Vein endothelial cell (primary cell): ENCODE results near the gene EIF4E2. TPM values are rescaled to one million over a fixed set of nuclear protein-coding genes. Genes with fewer than 3 reads are reported as not detected.

ENCODE experiments used
- total RNA-seq: library from RNA; depleted of rRNA; stranded (reverse); fragments of >200 nt; gene quantifications from 2 replicates; pipeline ENCODE4 v1.2.3, GENCODE V29; 2012

The EIF4E2 gene, protein sequence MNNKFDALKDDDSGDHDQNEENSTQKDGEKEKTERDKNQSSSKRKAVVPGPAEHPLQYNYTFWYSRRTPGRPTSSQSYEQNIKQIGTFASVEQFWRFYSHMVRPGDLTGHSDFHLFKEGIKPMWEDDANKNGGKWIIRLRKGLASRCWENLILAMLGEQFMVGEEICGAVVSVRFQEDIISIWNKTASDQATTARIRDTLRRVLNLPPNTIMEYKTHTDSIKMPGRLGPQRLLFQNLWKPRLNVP
- total RNA-seq = 97.3 and 100 TPM in 2 replicates

DNA sequence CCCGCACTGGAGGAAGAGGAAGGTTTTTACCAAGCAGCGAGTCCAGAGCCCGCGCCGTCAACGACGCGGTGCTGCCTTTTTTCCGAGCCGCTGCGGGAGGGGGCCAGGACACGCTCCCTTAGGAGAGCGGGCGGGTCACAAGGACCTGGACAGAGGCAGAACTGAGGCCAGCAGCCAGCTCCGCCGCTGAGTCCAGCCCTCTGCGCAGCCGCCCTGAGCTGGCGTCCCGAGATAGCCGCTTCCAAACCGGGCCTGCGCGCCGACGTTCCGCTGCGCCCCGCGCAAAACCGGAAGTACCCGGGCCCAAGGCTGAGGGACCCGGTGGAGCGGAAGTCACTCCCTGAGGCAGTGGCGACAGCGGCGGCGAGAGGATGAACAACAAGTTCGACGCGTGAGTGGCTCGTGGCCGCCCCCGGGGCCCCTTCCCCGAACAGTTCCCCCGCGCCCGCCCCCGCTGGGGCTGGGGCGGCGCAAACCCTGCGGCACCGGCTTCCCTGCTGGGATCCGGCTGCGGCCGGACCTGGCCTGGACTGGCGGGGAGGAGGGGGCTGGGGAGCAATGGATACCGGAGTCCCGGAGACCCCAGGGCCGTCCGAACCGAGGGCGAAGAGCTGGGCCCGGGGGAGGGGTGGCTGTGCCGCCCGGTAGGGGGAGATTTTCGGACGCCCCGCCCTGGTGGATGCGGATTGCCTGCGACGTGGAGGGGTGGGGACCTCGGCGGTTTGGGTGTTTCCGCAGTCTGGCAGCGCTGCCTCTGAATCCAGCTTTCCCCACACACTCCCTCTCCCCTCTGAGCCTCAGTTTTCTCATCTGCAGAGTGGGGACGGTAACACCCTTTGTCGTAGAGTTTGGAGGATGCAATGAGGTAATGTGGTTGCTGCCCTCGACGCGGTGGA, at the start of gene EIF4E2, which contains the start of gene TIGD1:
EIF4E2 (plus strand) TSS at position 336 of the 896 bp plus-strand sequence; CDS start at position 372, 36 bp downstream.
TIGD1 (minus strand) TSS at position 204 of the 896 bp plus-strand sequence. CDS start 675 bp downstream, outside the sequence.

DNA sequence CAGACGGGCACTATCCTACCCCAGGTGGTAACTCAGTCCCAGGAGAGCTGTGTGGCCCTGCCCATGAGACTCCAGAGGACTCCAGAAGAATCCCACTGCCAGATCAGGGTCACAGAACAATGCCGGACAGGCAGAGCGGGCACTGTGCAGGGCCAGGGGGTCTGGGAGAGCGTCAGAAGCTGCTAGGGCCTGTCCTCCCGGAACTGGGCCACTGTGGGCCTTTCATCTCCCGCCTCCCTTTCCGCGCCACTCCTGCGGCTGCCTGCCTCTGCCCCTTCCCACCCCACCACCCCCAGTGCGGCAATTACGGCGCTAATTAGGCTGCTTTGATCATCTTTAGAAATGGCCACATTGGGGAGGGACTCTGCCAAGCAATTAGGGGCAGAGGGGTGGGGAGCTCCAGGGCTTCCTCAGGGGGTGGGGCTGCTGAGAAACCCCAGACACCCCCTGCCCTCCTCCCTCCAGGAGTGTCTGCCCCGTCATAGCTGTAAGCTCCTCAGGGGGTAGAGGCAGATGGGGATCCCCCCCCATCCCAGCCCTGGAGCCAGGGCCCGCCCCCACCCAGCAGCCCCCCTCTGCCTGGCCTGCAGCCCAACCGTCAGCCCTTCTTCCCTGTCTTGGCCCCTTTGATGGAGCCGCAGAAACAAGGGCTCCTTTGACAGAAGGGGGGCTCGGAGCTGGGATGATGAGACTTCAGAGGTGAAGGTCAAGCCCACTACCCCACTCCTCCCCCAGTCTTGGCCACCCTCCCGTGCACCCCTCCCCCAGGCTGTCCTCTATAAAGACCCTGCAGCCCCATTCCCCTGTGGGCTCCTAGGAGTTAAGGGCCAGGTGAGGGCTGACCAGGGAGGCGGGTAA, 30.7 kb upstream of the EIF4E2 start, which contains the start of gene PRSS56:
PRSS56 (plus strand) TSS at position 808 of the 858 bp plus-strand sequence. CDS start 211 bp downstream, outside the sequence.

DNA sequence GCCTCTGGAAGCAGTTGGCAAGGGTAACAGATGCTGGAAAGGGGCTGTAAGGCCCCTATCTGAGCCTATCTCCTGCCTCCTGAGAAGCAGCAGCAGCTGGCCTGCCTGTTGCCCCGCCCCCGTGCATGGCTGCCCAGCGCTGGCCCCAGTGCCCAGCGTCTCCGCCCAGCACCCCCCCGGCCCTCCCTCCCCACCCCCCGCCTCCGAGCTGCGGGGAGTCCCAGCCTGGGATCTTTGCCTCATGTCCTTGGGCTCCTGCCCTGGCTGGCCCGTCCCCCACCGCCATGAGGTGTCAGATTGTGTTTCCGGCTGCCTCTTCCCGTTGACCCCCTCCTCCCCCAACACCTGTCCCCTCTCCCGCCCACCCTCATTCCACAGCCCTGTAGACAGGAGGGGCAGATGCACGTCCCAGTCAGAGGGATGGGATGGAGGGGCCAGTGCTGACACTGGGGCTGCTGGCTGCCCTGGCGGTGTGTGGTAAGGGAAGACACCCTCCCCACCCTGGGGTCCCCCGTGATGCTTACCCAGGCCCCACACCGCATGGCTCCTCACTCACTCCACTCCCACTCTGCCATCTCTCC, 24.6 kb upstream of the EIF4E2 start, which contains the start of gene CHRND:
CHRND (plus strand) TSS at position 370 of the 581 bp plus-strand sequence; CDS start at position 426, 56 bp downstream.

DNA sequence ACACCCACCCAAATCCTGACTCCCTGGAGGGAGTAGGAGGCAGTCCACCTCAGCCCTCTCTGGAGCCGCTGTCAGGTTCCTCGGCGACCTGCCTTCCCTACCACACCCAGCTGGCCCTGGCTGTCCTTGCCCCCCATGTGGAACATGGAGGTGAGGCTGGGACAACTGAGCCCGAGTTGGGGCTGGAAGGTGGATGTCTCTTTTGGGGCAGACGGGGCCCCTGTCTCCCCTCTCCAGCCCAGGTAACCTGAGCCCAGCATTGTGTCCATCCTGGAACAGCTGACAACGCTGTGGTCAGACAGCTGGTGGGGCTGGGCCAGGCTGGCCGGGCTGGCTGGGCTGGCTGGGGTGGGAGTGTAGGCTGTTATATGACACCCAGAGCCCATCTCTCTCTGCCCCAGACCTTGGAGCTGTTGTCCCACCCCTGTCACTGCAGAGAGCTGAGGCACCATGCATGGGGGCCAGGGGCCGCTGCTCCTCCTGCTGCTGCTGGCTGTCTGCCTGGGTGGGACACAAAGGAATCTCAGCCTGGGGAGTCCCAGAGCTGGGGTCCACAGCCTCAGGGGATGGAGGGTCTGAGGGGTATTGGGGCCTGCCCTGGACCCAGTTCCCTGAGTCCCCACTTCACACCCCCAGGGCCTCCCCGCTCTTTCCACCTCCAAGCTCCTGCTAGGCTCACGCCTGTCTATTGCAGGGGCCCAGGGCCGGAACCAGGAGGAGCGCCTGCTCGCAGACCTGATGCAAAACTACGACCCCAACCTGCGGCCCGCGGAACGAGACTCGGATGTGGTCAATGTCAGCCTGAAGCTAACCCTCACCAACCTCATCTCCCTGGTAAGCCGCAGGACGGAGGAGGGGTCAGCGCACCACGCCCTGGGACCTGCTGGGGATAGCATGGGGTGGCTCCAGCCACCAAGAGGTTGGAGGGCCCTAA, 10.9 kb upstream of the EIF4E2 start, which contains the start of gene CHRNG:
CHRNG (plus strand) TSS at position 395 of the 934 bp plus-strand sequence; CDS start at position 451, 56 bp downstream.

Other genes starting within 250 kb of the EIF4E2 start
- gene ALPP, start 171.9 kb upstream of the EIF4E2 start, total RNA-seq = not detected in 2 replicates
- gene ALPG, start 143.8 kb upstream of the EIF4E2 start, total RNA-seq = not detected in 2 replicates
- gene ALPI, start 94.5 kb upstream of the EIF4E2 start, total RNA-seq = not detected in 2 replicates
- not detected in 2 replicates for gene ECEL1, start 62.9 kb upstream of the EIF4E2 start, total RNA-seq
- gene PRSS56, start 30.3 kb upstream of the EIF4E2 start, total RNA-seq = not detected in 2 replicates
- gene CHRND, start 24.5 kb upstream of the EIF4E2 start, total RNA-seq = not detected in 2 replicates
- not detected in 2 replicates for gene CHRNG, start 11.0 kb upstream of the EIF4E2 start, total RNA-seq
- gene TIGD1, start 132 bp upstream of the EIF4E2 start, total RNA-seq = 4.6 and 6.0 TPM in 2 replicates
- gene EFHD1, start 82.9 kb downstream of the EIF4E2 start, total RNA-seq = under 0.01 and 0.19 TPM in 2 replicates
- gene GIGYF2, start 146.6 kb downstream of the EIF4E2 start, total RNA-seq = 43.4 and 53.1 TPM in 2 replicates
- not detected in 2 replicates for gene KCNJ13, start 225.9 kb downstream of the EIF4E2 start, total RNA-seq